ENCODE measurements around the gene PLEKHS1. TPM values are rescaled to one million over a fixed set of nuclear protein-coding genes. Genes with fewer than 3 reads are reported as not detected.
"Not testable (repeated sequence)": the region's sequence is repeated elsewhere in the genome, so short reads cannot be mapped to it uniquely, and the experiment has no call there.

PLEKHS1 gene
- total RNA-seq, 2 experiments from 2014 or later = 0.08 TPM; not detected in 1

DNA sequence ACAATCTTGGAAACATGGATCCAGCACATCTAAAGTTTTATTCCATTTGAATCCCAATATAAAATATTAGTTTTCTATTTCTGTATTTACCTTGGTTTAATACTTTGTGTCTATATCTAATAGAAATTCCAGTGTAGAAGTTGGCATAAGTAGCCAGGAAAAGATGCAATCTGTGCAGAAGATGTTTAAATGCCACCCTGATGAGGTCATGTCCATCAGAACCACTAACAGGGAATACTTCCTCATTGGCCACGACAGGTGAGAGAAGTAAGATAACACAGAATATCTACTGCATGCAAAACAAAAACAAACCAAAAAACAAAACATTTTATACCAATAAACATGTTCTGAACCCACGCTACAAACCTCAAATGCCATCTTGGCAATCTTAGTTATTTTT, 15.7 kb downstream of the PLEKHS1 start:
- ATAC-seq (ENCODE audit: poor library complexity) = no peak
- Mint-ChIP-seq H3K36me3 (ENCODE audit: low read depth) (no peaks in the 10 kb centered on the region), H3K4me3 (no peak overlapping the region), H3K27me3 (peaks cover 53% of the 10 kb centered on the region), H3K9me3 (peaks cover 6% of the 10 kb centered on the region), H3K4me1 (ENCODE audit: low read depth) (no peaks in the 10 kb centered on the region), H3K27ac (no peak overlapping the region)
- intact Hi-C loops (cut with DNase I, micrococcal nuclease) = no loop called here
- POLR2A ChIA-PET = no interaction called here
- no peaks in the 10 kb centered on the region for H3K4me1 ChIP-seq (ENCODE audit: insufficient read depth, low read length)
- H3K27me3 ChIP-seq (ENCODE audit: control insufficient read depth in 1 of 2, insufficient read depth in 2 of 2, low read length in 2 of 2) = peaks cover 6 to 7% of the 10 kb centered on the region in 2 experiments
- no peak overlapping the region for H3K27ac ChIP-seq (ENCODE audit: low read depth in 1 of 2, low read length in 2 of 2)
- TF ChIP-seq, protein P1, sequence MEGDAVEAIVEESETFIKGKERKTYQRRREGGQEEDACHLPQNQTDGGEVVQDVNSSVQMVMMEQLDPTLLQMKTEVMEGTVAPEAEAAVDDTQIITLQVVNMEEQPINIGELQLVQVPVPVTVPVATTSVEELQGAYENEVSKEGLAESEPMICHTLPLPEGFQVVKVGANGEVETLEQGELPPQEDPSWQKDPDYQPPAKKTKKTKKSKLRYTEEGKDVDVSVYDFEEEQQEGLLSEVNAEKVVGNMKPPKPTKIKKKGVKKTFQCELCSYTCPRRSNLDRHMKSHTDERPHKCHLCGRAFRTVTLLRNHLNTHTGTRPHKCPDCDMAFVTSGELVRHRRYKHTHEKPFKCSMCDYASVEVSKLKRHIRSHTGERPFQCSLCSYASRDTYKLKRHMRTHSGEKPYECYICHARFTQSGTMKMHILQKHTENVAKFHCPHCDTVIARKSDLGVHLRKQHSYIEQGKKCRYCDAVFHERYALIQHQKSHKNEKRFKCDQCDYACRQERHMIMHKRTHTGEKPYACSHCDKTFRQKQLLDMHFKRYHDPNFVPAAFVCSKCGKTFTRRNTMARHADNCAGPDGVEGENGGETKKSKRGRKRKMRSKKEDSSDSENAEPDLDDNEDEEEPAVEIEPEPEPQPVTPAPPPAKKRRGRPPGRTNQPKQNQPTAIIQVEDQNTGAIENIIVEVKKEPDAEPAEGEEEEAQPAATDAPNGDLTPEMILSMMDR (IDR thresholded peaks at IDR 0.05) = no peak
- no peaks in the 10 kb centered on the region for H3K9me3 ChIP-seq (ENCODE audit: control insufficient read depth in 1 of 2, insufficient read depth in 1 of 2, low read length in 2 of 2)
- H3K36me3 ChIP-seq (ENCODE audit: insufficient read depth, low read length) = no peaks in the 10 kb centered on the region
- CTCF ChIA-PET = no interaction called here
- H3K4me3 ChIP-seq (ENCODE audit: low read length) = no peak overlapping the region
- DNase-seq = no peak

DNA sequence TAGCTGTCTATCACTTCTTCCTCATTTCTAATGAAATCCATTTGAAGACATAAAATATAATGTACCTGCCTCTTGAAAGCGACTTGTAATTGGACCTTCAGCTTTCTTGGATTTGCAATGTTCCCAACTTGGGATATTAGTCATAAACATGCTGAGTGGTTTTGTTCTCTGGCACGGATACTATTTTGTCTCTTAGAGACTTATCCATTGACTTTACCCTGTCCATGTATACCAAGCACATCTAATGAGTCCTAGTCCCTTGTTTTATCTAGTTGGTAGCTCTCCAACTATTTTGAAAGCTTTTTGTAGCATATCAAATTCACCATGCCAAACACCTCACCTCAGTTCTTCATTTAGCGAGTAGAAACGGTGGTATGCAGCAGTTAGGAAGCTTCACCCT, 18.9 kb downstream of the PLEKHS1 start:
- Mint-ChIP-seq H3K27me3 (peaks cover 48% of the 10 kb centered on the region), H3K4me1 (ENCODE audit: low read depth) (no peaks in the 10 kb centered on the region), H3K27ac (no peak overlapping the region), H3K4me3 (no peak overlapping the region), H3K36me3 (ENCODE audit: low read depth) (no peaks in the 10 kb centered on the region), H3K9me3 (no peaks in the 10 kb centered on the region)
- POLR2A ChIA-PET = no interaction called here
- ATAC-seq (ENCODE audit: poor library complexity) (no peak), DNase-seq (no peak)
- no peaks in the 10 kb centered on the region for H3K36me3 ChIP-seq (ENCODE audit: insufficient read depth, low read length)
- no peak overlapping the region for H3K27ac ChIP-seq (ENCODE audit: low read depth in 1 of 2, low read length in 2 of 2)
- intact Hi-C loops (cut with DNase I, micrococcal nuclease) = no loop called here
- H3K4me3 ChIP-seq (ENCODE audit: low read length) = no peak overlapping the region
- CTCF ChIA-PET = no interaction called here
- TF ChIP-seq, protein P1 (IDR thresholded peaks at IDR 0.05) = no peak
- H3K27me3 ChIP-seq (ENCODE audit: control insufficient read depth in 1 of 2, insufficient read depth in 2 of 2, low read length in 2 of 2) = peaks cover 6 to 7% of the 10 kb centered on the region in 2 experiments
- H3K4me1 ChIP-seq (ENCODE audit: insufficient read depth, low read length) = no peaks in the 10 kb centered on the region
- no peaks in the 10 kb centered on the region for H3K9me3 ChIP-seq (ENCODE audit: control insufficient read depth in 1 of 2, insufficient read depth in 1 of 2, low read length in 2 of 2)

DNA sequence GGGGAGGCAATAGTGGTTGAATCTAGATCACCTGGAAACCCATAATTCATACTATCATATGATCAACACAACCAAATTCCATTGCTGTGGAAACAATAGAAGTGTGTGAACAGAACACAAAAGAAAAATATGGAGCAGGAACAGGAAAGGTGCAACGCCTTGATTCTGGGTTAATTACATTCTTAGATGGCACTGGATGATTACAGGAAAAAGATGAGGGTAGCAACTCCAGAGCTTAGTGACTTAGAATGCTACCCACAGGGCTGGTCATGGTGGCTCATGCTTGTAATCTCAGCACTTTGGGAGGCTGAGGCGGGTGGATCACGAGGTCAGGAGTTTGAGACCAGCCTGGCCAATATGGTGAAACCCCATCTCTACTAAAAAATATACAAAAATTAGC, 19.6 kb downstream of the PLEKHS1 start:
- H3K4me1 Mint-ChIP-seq (ENCODE audit: low read depth); H3K36me3 Mint-ChIP-seq (ENCODE audit: low read depth); H3K27ac Mint-ChIP-seq; H3K27me3 ChIP-seq (ENCODE audit: control insufficient read depth in 1 of 2, insufficient read depth in 2 of 2, low read length in 2 of 2); DNase-seq; H3K9me3 Mint-ChIP-seq; POLR2A ChIA-PET; H3K9me3 ChIP-seq (ENCODE audit: control insufficient read depth in 1 of 2, insufficient read depth in 1 of 2, low read length in 2 of 2); ATAC-seq (ENCODE audit: poor library complexity); H3K36me3 ChIP-seq (ENCODE audit: insufficient read depth, low read length); H3K4me3 ChIP-seq (ENCODE audit: low read length); H3K4me1 ChIP-seq (ENCODE audit: insufficient read depth, low read length); H3K4me3 Mint-ChIP-seq; intact Hi-C loops (cut with DNase I, micrococcal nuclease); H3K27ac ChIP-seq (ENCODE audit: low read depth in 1 of 2, low read length in 2 of 2): not testable (repeated sequence)
- CTCF ChIA-PET = interaction anchor here (0.7 kb wide), 1 partner anchor 114 kb away, joined by 3 read pairs; no protein-coding TSS in a partner anchor
- peaks cover 49% of the 10 kb centered on the region for H3K27me3 Mint-ChIP-seq

DNA sequence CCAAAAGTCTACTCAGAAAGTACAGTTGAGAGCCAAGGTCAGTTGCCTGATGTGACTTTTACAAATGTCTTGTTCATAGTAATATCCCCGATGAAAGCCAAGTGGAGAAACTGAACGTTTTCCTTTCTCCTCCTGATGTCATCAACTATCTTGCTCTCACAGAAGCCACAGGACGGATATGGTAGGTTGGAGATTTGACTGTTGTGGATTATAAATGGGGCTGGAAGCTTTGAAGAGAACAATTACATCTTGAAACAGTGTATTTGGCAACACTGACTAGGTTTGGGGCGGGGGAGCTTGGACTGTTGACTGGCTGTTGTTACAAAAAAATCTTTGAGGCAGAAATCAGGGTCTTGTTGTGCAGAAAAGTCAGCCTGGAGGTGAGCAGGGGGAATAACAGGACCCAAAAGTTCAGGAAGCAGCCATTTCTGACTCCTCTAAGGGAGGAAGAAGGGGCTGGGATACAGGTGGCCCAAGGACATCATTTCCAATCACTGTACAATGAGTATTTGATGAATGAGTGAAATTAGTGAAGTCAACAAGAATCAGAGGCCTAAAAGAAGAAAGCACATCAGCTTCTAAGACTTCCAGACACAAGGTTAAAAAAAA, 24.3 kb downstream of the PLEKHS1 start:
- Histone ChIP-seq H3K27ac (ENCODE audit: low read depth in 1 of 2, low read length in 2 of 2) (no peak overlapping the region), H3K36me3 (ENCODE audit: insufficient read depth, low read length) (no peaks in the 10 kb centered on the region), H3K9me3 (ENCODE audit: control insufficient read depth in 1 of 2, insufficient read depth in 1 of 2, low read length in 2 of 2) (no peaks in the 10 kb centered on the region), H3K4me3 (ENCODE audit: low read length) (no peak overlapping the region), H3K4me1 (ENCODE audit: insufficient read depth, low read length) (no peaks in the 10 kb centered on the region), H3K27me3 (ENCODE audit: control insufficient read depth in 1 of 2, insufficient read depth in 2 of 2, low read length in 2 of 2) (no peaks in the 10 kb centered on the region)
- ChIA-PET CTCF (no interaction called here), POLR2A (no interaction called here)
- Mint-ChIP-seq H3K9me3 (no peaks in the 10 kb centered on the region), H3K27ac (no peak overlapping the region), H3K4me1 (ENCODE audit: low read depth) (no peaks in the 10 kb centered on the region), H3K27me3 (peaks cover 24% of the 10 kb centered on the region), H3K4me3 (no peak overlapping the region), H3K36me3 (ENCODE audit: low read depth) (no peaks in the 10 kb centered on the region)
- DNase-seq = no peak
- intact Hi-C loops (cut with DNase I, micrococcal nuclease) = no loop called here
- ATAC-seq (ENCODE audit: poor library complexity) = no peak
- TF ChIP-seq, protein P1 (IDR thresholded peaks at IDR 0.05) = no peak
